Thyroid gland (tissue), 4 donors: ENCODE measurements around the gene CPN2. TPM values are rescaled to one million over a fixed set of nuclear protein-coding genes. Genes with fewer than 3 reads are reported as not detected.

Experiments used
- DNase-seq, 2 donors: peaks; one replicate each; pipeline ENCODE4 v3.0.0-alpha.2; 2019
- H3K27ac ChIP-seq, 3 donors: fragments of 200-600 bp; sonication (generic); 1 replicate in 2 of 3; 2 replicates in 1 of 3; pipeline ENCODE4 v1.5.1; 2016 to 2019; ENCODE audit warnings: mild to moderate bottlenecking in 1 of 3, moderate library complexity in 1 of 3
- H3K27me3 ChIP-seq: fragments of 200-600 bp; sonication (generic); one replicate; pipeline ENCODE4 v1.5.1; 2019
- H3K36me3 ChIP-seq, 2 donors: fragments of 200-600 bp; sonication (generic); one replicate each; pipeline ENCODE4 v1.5.1; 2016 to 2019
- H3K4me1 ChIP-seq, 2 donors: fragments of 200-600 bp; sonication (generic); one replicate each; pipeline ENCODE4 v1.5.1; 2017 to 2019
- H3K4me3 ChIP-seq, 3 donors: fragments of 200-600 bp; sonication (generic); replicated peaks in 1 of 3; 1 replicate in 2 of 3; 2 replicates in 1 of 3; pipeline ENCODE4 v1.5.1; 2016; ENCODE audit warnings: mild to moderate bottlenecking in 1 of 3
- H3K9me3 ChIP-seq: fragments of 200-600 bp; sonication (generic); one replicate; pipeline ENCODE4 v1.5.1; 2017
- POLR2A ChIP-seq, 2 donors: fragments of 450-650 bp; IDR thresholded peaks; one replicate each; pipeline ENCODE4 v1.6.1; 2017; ENCODE audit warnings: antibody characterized with exemption in 2 of 2, mild to moderate bottlenecking in 2 of 2, moderate library complexity in 1 of 2
- WGBS, 2 donors: methylation state at CpG; one replicate each; pipeline ENCODE4 v1.1.5; 2017; 5-methylcytosine and 5-hydroxymethylcytosine counted together
- intact Hi-C: fragments of 100-400 bp; cut with DNase I; formaldehyde crosslinking; loops from one replicate; pipeline ENCODE4 v1.15.1; 2023
- total RNA-seq, 4 donors: library from RNA; depleted of rRNA; stranded (reverse); fragments of >200 nt; gene quantifications; one replicate each; pipeline ENCODE4 v1.2.3, GENCODE V29; 2016
- TF ChIP-seq, protein P1 (sequence below), 6 experiments: fragments of 200-600 bp in 3 of 6; fragments of 450-650 bp in 3 of 6; sonication (generic) in 3 of 6; IDR thresholded peaks; one replicate each; pipeline ENCODE4 v1.5.1; 2016 to 2019; ENCODE audit warnings: antibody characterized with exemption in 6 of 6, mild to moderate bottlenecking in 2 of 6, inconsistent platforms in 1 of 6, moderate library complexity in 1 of 6

The CPN2 gene
- total RNA-seq, 4 donors from 2014 or later = not detected

DNA sequence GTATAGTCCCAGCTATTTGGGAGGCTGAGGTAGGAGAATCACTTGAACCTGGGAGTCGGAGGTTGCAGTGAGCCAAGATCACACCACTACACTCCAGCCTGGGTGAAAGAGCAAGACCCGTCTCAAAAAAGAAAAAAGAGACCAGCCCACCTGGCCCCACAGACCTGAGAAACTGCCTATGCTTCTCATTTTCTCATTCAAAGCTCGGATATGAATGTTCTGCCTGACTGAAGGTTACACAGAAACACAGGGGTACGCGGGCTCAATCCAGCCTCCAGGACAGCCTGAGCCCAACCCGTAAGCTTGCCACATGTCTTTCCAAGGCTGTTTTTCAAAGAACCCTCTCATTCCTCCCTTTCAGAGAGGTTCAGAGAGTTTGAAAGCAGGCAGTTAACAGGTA, 28.1 kb upstream of the CPN2 start:
- no peaks in the 10 kb centered on the region for H3K27me3 ChIP-seq
- intact Hi-C loops = no loop called here
- WGBS, 2 donors = 79 to 89% methylated on average over 6 of the region's 6 CpGs

DNA sequence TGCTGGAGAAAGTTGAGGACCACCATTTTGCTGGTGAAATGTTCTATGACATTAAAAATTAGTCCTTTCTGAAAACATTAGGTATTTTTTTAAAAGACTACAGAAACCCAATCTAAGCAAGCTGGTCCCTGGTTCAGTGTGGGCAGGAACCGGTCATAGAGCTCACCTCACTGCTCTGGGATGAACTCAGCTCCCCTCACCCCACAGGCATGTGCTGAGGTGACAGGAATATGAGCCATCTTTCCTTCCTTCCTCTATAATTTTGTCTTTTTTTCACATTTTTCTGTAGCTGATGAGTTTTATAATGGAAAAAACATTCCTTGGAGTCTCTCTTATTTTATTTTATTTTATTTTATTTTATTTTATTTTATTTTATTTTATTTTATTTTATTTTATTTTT, 26.6 kb upstream of the CPN2 start:
- DNase-seq = no peak
- Histone ChIP-seq H3K36me3 (no peaks in the 10 kb centered on the region), H3K4me1 (peaks cover 4 to 20% of the 10 kb centered on the region in 2 donors), H3K9me3 (no peaks in the 10 kb centered on the region), H3K27me3 (no peaks in the 10 kb centered on the region), H3K4me3 (no peak overlapping the region), H3K27ac (no peak overlapping the region)
- TF ChIP-seq POLR2A (IDR thresholded peaks at IDR 0.05) = no peak
- TF ChIP-seq, protein P1, sequence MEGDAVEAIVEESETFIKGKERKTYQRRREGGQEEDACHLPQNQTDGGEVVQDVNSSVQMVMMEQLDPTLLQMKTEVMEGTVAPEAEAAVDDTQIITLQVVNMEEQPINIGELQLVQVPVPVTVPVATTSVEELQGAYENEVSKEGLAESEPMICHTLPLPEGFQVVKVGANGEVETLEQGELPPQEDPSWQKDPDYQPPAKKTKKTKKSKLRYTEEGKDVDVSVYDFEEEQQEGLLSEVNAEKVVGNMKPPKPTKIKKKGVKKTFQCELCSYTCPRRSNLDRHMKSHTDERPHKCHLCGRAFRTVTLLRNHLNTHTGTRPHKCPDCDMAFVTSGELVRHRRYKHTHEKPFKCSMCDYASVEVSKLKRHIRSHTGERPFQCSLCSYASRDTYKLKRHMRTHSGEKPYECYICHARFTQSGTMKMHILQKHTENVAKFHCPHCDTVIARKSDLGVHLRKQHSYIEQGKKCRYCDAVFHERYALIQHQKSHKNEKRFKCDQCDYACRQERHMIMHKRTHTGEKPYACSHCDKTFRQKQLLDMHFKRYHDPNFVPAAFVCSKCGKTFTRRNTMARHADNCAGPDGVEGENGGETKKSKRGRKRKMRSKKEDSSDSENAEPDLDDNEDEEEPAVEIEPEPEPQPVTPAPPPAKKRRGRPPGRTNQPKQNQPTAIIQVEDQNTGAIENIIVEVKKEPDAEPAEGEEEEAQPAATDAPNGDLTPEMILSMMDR (IDR thresholded peaks at IDR 0.05) = no peak
- WGBS, 2 donors = 82 to 94% methylated on average over 1 of the region's 1 CpG
- intact Hi-C loops = no loop called here

More for the DNA sequence above, 28.1 kb upstream of the CPN2 start:
- Histone ChIP-seq H3K4me1 (peaks cover 4 to 20% of the 10 kb centered on the region in 2 donors), H3K4me3 (no peak overlapping the region), H3K36me3 (no peaks in the 10 kb centered on the region), H3K27ac (peak overlapping the region in 2 of 3 donors; percentile 19 to 56), H3K9me3 (no peaks in the 10 kb centered on the region)
- TF ChIP-seq POLR2A (IDR thresholded peaks at IDR 0.05) = no peak
- TF ChIP-seq, protein P1 (IDR thresholded peaks at IDR 0.05) = no peak
- DNase-seq = no peak

DNA sequence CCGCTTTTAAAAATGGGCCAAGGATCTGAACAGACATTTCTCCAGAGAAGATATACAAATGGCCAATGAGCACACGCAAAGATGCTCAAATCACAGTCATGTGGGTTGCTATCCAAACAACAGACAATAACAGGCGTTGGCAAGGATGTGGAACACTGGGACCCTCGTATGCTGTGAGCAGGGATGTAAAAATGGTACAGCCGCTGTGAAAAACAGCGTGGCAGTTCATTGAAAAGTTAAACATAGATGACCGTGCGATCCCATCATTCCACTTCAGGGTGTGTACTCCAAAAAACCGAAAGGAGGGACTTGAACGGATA, 25.1 kb upstream of the CPN2 start:
- Histone ChIP-seq H3K9me3 (no peaks in the 10 kb centered on the region), H3K27me3 (no peaks in the 10 kb centered on the region), H3K4me3 (no peak overlapping the region), H3K4me1 (peaks cover 4 to 15% of the 10 kb centered on the region in 2 donors), H3K36me3 (no peaks in the 10 kb centered on the region), H3K27ac (no peak overlapping the region)
- intact Hi-C loops = no loop called here
- no peak for DNase-seq
- WGBS, 2 donors = 77 to 81% methylated on average over 10 of the region's 10 CpGs
- TF ChIP-seq, protein P1 (IDR thresholded peaks at IDR 0.05) = no peak
- TF ChIP-seq POLR2A (IDR thresholded peaks at IDR 0.05) = no peak

DNA sequence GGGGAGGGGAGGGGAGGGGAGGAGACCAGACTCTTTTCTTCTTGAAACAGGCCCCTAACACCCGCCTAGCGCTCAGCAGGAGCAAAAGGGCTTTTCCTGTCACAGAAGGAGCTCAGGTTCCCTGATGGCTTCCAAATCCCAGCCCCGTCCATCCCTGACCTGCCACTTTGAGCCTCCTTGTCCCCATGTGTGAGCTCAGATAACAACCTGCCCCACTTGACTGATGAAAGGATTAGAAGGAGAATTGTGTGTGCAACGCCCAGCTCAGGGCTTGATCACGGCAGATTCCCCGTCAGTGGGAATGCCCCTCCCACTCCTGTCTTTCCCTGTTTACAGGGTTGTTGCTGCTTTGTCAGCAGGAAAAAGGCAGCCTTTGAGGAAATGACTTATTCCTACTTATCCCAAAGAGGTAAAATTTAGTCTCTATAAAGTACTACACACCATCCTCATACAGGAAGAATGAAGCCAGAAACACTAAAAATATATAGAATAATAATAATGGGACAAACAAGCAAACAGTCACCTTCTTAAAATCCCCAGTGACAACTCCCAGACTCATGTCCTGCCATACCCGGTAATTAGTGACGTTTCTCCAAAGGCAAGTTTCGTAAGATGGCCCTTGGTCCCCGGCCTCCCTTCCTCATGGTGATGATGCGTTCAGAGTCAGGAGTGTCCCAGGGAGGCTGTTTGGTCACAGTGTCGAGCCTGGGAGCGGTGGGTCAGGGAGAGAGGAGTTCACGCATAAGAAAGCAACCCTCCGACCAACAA, 24.5 kb upstream of the CPN2 start:
- H3K9me3 ChIP-seq = no peaks in the 10 kb centered on the region
- no peaks in the 10 kb centered on the region for H3K36me3 ChIP-seq
- no peak overlapping the region for H3K4me3 ChIP-seq
- no peak for TF ChIP-seq POLR2A (IDR thresholded peaks at IDR 0.05)
- TF ChIP-seq, protein P1 (IDR thresholded peaks at IDR 0.05) = no peak
- intact Hi-C loops = no loop called here
- H3K27ac ChIP-seq = no peak overlapping the region
- peaks cover 4 to 15% of the 10 kb centered on the region in 2 donors for H3K4me1 ChIP-seq
- H3K27me3 ChIP-seq = no peaks in the 10 kb centered on the region
- WGBS, 2 donors = 55 to 58% methylated on average over 13 to 14 of the region's 15 CpGs
- DNase-seq = peak in 1 of 2 donors; percentile 6

DNA sequence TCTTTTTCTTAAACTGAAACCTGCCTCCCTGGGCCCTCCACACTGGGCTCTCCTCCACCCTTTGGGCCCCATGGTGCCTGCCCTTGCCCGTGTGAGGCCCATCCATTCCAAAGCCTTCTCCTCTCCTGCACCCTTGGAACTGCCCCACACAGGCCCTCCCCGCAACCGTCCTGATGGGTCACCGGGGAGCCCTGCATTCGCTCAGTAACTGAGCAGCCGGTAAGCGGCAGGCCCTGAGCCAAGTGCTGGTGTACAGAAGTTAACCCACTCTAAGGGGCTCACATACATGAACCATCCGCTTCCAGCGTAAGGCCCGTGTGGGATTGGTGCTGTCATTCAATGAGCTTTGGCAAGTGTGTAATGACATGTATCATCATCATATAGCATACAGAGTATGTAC, 23.8 kb upstream of the CPN2 start:
- intact Hi-C loops = no loop called here
- no peak overlapping the region for H3K27ac ChIP-seq
- peaks cover 4 to 15% of the 10 kb centered on the region in 2 donors for H3K4me1 ChIP-seq
- DNase-seq = peak in 1 of 2 donors; percentile 12
- H3K27me3 ChIP-seq = no peaks in the 10 kb centered on the region
- 66 to 70% methylated on average over 6 to 10 of the region's 10 CpGs for WGBS, 2 donors
- no peaks in the 10 kb centered on the region for H3K9me3 ChIP-seq
- H3K4me3 ChIP-seq = no peak overlapping the region
- TF ChIP-seq, protein P1 (IDR thresholded peaks at IDR 0.05) = no peak
- TF ChIP-seq POLR2A (IDR thresholded peaks at IDR 0.05) = no peak
- no peaks in the 10 kb centered on the region for H3K36me3 ChIP-seq
